Parathyroid adenoma (tissue), 2 donors: ENCODE data around the gene IREB2.

Experiments used
- H2AFZ ChIP-seq: fragments of 300-600 bp; sonication (generic); one replicate; pipeline ENCODE4 v1.7.0; 2017; ENCODE audit warnings: antibody characterized with exemption, mild to moderate bottlenecking
- H3K27ac ChIP-seq: fragments of 300-600 bp; sonication (generic); one replicate; pipeline ENCODE4 v1.7.0; 2017
- H3K27me3 ChIP-seq: fragments of 300-600 bp; sonication (generic); one replicate; pipeline ENCODE4 v1.7.0; 2017; ENCODE audit warnings: low read length; ENCODE audit not compliant: control insufficient read depth, insufficient read depth
- H3K36me3 ChIP-seq: fragments of 300-600 bp; sonication (generic); one replicate; pipeline ENCODE4 v1.7.0; 2017; ENCODE audit warnings: low read length; ENCODE audit not compliant: control insufficient read depth, insufficient read depth
- H3K4me1 ChIP-seq: fragments of 300-600 bp; sonication (generic); one replicate; pipeline ENCODE4 v1.7.0; 2017; ENCODE audit warnings: control low read depth
- H3K4me2 ChIP-seq: fragments of 300-600 bp; sonication (generic); one replicate; pipeline ENCODE4 v1.7.0; 2017; ENCODE audit warnings: low read length
- H3K4me3 ChIP-seq: fragments of 300-600 bp; sonication (generic); one replicate; pipeline ENCODE4 v1.7.0; 2017; ENCODE audit warnings: low read depth, low read length
- H3K79me2 ChIP-seq: fragments of 300-600 bp; sonication (generic); one replicate; pipeline ENCODE4 v1.7.0; 2017; ENCODE audit warnings: control low read depth
- H3K9ac ChIP-seq: fragments of 300-600 bp; sonication (generic); one replicate; pipeline ENCODE4 v1.7.0; 2017; ENCODE audit warnings: mild to moderate bottlenecking
- H3K9me3 ChIP-seq: fragments of 300-600 bp; sonication (generic); one replicate; pipeline ENCODE4 v1.7.0; 2017; ENCODE audit warnings: low read length; ENCODE audit not compliant: control insufficient read depth
- TF ChIP-seq, protein P1 (sequence below): fragments of 300-600 bp; sonication (generic); IDR thresholded peaks from one replicate; pipeline ENCODE4 v1.7.0; 2017; ENCODE audit warnings: antibody characterized with exemption, mild to moderate bottlenecking
- donor health status: primary hyperparathyroidism.

The IREB2 gene

DNA sequence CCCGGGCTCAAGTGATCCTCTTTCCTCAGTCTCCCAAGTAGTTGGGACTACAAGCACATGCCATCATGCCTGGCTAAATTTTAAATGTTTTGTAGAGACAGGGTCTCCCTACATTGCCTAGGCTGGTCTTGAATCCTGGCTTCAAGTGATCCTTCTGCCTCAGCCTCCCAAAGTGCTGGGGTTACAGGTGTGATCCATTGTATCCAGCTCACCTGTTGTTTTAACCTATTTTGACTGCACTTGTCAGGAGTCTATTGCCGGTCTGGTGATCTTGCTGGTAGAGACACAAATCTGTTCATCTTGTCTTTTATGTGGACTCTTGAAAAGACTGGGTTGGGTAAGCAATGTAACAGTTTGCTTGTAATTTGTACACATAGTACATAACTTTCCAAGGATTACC lies 7.9 kb downstream of the IREB2 start:
- H3K4me2 ChIP-seq, result no peak overlapping the region
- H3K27ac ChIP-seq, result no peak overlapping the region
- TF ChIP-seq, protein P1, sequence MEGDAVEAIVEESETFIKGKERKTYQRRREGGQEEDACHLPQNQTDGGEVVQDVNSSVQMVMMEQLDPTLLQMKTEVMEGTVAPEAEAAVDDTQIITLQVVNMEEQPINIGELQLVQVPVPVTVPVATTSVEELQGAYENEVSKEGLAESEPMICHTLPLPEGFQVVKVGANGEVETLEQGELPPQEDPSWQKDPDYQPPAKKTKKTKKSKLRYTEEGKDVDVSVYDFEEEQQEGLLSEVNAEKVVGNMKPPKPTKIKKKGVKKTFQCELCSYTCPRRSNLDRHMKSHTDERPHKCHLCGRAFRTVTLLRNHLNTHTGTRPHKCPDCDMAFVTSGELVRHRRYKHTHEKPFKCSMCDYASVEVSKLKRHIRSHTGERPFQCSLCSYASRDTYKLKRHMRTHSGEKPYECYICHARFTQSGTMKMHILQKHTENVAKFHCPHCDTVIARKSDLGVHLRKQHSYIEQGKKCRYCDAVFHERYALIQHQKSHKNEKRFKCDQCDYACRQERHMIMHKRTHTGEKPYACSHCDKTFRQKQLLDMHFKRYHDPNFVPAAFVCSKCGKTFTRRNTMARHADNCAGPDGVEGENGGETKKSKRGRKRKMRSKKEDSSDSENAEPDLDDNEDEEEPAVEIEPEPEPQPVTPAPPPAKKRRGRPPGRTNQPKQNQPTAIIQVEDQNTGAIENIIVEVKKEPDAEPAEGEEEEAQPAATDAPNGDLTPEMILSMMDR, result no peak
- H3K27me3 ChIP-seq, result no peaks in the 10 kb centered on the region
- H3K9me3 ChIP-seq, result no peaks in the 10 kb centered on the region
- no peak overlapping the region for H2AFZ ChIP-seq
- no peak overlapping the region for H3K9ac ChIP-seq
- no peaks in the 10 kb centered on the region for H3K4me1 ChIP-seq
- no peak overlapping the region for H3K4me3 ChIP-seq
- H3K79me2 ChIP-seq, result peaks cover 19% of the 10 kb centered on the region
- no peaks in the 10 kb centered on the region for H3K36me3 ChIP-seq

DNA sequence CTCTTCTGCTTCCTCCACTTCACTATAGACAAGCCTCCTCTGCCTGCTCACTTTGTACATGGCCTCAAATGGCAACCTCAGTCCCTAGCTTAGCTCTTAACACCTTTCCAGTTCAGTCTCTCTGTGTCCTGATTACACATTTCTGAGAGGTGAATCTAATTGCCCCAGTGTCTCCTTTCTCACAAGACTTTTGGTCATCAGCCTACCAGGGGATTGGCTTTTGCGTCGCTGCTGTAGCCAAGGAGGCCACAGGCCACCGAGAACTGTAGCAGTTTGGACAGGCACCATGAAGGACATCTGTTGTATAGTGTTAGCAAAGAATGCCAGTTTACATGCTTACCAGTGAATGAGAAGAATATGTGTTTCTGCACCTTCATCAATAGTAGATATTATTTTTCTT lies 8.5 kb downstream of the IREB2 start:
- no peaks in the 10 kb centered on the region for H3K36me3 ChIP-seq
- H3K79me2 ChIP-seq, result peaks cover 21% of the 10 kb centered on the region
- no peak overlapping the region for H3K9ac ChIP-seq
- no peak overlapping the region for H2AFZ ChIP-seq
- TF ChIP-seq, protein P1, result no peak
- no peak overlapping the region for H3K4me3 ChIP-seq
- H3K4me2 ChIP-seq, result no peak overlapping the region
- no peaks in the 10 kb centered on the region for H3K4me1 ChIP-seq
- H3K9me3 ChIP-seq, result no peaks in the 10 kb centered on the region
- no peaks in the 10 kb centered on the region for H3K27me3 ChIP-seq
- H3K27ac ChIP-seq, result no peak overlapping the region

DNA sequence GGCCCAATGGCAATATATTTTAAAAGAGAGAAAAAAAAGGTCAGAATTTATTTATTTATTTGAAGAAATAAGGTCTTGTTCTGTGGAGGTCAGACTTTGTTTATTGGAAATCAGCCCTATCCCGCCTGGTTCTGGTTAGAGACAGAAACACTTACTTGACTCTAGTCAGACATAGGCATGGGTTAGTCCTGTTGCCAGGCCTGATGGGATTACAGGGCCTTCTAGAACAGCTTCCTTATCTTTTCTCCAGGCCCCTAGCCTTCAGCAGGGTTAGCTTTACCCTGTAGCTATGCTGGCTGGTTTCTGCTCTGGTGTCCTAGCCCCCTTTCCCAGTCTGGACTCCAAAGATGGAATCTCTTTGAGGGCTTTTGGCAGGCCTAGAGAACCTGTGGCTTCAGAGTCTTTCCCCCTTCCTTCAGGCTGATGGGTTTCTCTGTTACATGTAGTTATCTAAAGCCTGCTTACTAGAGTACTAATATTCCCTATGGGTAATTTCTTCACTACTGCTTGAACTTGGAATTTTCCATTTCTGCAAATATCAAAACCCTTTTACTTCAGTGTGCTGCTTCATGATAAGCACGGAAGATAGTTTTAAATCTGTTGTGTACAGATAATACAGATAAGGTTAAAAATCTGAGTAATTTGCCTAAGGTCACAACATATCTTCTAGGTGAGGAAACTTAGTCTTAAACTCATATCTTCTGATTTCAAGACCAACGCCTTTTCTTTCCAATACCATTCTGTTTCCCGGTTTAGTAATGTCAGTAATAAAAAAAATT lies 10.6 kb downstream of the IREB2 start:
- Histone ChIP-seq H2AFZ (no peak overlapping the region), H3K79me2 (peaks cover 39% of the 10 kb centered on the region), H3K9ac (no peak overlapping the region), H3K27me3 (no peaks in the 10 kb centered on the region), H3K27ac (no peak overlapping the region), H3K9me3 (no peaks in the 10 kb centered on the region), H3K4me2 (no peak overlapping the region), H3K4me1 (no peaks in the 10 kb centered on the region), H3K36me3 (no peaks in the 10 kb centered on the region), H3K4me3 (no peak overlapping the region)
- TF ChIP-seq, protein P1, result no peak

DNA sequence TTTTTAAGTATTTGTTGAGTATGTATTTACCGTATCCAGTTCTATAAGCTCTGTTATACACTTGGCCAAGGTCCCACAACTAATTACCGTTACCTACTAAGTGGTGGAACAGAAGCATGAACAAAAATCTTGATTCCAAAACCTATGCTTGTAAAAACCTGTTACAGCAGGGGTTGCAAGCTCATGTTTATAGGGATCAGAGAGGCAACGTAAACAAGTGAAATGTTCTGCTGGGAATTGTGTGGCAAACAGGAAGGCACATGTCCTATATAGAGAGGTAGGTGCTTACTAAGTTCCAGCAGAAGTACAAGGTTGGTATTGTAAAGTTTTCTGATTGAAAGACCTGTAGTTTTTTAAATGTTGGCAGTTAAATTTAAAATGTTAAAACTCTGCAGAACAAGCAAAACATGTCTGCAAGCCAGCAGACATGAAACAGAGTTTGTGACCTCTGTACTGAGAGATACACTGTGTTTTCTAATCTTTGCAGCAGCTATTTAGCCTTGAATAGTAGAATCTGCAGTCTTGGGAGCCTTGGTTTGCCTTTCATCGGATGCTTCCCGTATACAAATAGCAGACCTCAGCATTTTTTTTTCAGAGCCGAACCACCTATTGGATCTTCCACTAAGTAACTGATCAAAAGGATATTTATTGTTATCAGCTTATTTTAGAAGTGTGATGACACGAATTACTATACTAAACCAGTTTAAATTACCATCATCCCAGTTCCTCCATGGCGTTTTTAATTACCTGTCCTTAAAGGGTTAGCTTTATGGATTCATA lies 11.4 kb downstream of the IREB2 start:
- Histone ChIP-seq H3K4me3 (no peak overlapping the region), H3K27me3 (no peaks in the 10 kb centered on the region), H3K9ac (no peak overlapping the region), H3K27ac (no peak overlapping the region), H3K36me3 (no peaks in the 10 kb centered on the region), H3K9me3 (no peaks in the 10 kb centered on the region), H3K4me1 (no peaks in the 10 kb centered on the region), H3K4me2 (no peak overlapping the region), H2AFZ (no peak overlapping the region), H3K79me2 (peaks cover 42% of the 10 kb centered on the region)
- TF ChIP-seq, protein P1, result no peak
